Activated CD8-positive, alpha-beta memory T cell treated with anti-CD3 and anti-CD28 coated beads, Interleukin-2, amount 50 U/mL, for 24 hours (primary cell): ENCODE measurements around the gene AIG1.
"Not testable (repeated sequence)": the region's sequence is repeated elsewhere in the genome, so short reads cannot be mapped to it uniquely, and the experiment has no call there.

Experiments
- DNase-seq: peaks from one replicate; pipeline ENCODE4 v3.0.0-alpha.2; 2020; ENCODE audit errors: extremely low read depth

AIG1 gene

DNA sequence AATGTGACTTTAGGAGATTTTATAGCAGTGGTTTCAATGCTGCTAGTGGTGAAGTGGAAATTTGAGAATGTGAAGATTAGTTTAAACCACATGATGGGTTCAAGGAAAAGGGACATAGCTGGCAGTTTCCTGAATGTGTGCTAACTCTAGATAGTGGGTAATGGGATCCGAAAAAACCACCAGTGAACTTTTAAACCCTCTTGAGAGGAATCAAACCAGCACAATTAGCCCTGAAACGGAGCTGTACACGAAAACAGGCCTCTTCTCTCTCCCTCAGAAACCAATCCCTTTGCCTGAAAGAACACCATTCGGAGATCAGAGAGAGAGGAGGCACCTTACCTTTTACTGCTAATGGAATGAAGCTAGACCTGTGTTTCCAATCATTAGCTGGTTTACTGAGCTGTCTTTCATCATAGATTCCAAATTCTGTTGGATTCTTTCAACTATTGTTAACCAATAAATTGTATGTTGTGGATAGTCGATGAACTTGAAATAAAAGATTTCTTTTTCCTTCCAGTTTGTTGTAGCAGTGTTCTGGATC, 103.9 kb downstream of the AIG1 start:
- no peak for DNase-seq

DNA sequence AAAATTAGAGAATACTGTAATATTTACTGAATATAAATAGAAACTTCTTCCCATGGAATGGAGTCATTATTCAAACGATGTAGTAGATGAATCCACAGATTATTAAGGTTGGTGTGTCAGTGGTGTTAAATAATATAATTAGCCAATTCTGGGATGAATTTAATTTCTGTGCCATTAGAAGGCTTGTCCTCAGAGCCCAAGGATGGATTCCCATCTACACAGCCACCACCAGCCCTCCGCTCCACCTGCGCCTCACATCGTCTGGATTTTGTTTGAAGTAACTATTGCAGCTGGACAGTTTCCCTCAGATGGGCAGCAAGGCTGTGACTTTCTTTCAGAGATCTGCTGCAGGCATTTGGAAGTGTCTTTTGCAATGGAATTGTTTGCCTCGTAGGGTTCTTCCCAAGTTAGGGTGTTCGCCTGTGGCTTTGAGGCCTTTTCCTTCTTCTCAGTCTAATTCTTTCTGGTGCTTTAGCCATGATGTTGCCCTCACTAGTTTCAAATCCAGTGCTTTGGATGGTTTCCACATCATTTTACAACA, 104.7 kb downstream of the AIG1 start:
- DNase-seq = no peak

DNA sequence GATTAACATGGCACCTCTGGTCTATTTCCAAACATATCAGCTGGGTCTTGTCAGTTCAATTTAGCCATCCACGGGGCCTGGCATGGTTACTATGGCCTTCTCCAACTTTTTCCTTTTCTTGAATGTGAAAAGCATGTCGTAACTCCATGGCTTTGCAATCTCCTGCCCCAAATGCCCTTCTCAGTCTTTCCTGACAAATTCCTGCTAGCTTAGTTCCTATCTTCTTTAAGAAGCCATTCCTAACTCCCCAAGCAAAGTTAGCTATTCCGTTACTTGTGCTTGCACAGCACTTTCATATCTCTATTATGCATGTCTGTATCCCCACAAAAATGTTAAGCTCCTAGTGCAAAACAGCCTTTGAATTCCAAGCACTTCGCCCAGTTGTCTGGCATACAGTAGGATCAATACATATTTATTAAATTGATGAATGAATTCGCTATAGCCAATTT, 105.6 kb downstream of the AIG1 start:
- DNase-seq = no peak

DNA sequence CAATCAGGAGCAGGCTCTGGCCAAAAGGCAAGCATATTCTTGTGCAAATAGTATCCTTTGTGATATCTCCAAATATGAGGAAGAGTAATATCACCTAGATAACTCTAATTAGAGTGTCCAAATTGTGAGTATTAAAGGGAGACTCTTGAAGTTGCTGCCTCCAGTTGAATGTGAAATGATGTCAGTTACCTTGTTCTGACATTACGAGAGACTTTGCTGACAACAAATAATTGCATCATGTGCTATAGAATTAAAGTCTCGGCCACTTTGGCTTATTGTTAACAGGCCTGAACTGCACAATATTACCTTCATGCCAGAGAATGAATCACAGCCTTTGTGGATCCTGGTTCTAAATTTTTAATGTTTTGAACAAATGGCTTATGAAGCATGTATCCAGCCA, 106.5 kb downstream of the AIG1 start:
- no peak for DNase-seq

DNA sequence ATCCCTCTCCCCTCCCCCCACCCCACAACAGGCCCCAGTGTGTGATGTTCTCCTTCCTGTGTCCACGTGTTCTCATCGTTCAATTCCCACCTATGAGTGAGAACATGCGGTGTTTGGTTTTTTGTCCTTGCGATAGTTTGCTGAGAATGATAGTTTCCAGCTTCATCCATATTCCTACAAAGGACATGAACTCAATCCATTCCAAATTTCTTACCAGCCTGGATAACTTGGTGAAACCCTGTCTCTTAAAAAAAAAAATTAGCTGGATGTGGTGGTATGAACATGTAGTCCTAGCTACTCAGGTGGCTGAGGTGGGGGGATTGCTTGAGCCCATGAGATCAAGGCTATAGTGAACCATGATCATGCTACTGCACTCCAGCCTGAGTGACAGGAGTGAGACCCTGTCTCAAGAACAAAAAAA, 107.7 kb downstream of the AIG1 start:
- not testable (repeated sequence) for DNase-seq

DNA sequence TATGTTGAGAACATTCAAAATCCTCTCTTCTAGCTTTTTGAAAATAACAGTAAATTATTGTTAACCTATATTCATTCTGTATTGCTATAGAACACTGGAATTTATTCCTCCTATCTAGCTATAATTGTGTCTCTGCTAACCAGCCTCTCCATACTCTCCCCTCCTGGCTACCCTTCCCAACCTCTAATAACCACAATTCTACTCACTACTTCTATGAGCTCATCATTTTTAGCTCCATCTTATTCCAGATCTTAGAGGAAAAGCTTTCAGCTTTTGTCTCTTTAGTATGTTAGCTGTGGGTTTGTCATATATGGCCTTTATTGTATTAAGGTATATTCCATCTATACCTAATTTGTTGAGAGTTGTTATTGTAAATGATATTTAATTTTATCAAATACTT, 108.8 kb downstream of the AIG1 start:
- no peak for DNase-seq

DNA sequence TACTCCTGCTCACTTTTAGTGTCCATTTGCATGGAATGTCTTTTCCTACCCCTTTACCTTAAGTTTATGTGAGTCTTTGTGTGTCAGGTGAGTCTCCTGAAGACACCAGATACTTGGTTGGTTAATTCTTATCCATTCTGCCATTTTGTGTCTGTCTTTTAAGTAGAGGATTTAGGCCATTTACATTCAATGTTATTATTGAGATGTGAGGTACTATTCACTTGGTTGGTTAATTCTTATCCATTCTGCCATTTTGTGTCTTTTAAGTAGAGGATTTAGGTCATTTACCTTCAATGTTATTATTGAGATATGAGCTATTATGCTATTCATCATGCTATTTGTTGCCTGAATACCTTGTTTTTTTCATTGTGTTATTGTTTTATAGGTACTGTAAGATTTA, 113.8 kb downstream of the AIG1 start:
- DNase-seq = no peak

DNA sequence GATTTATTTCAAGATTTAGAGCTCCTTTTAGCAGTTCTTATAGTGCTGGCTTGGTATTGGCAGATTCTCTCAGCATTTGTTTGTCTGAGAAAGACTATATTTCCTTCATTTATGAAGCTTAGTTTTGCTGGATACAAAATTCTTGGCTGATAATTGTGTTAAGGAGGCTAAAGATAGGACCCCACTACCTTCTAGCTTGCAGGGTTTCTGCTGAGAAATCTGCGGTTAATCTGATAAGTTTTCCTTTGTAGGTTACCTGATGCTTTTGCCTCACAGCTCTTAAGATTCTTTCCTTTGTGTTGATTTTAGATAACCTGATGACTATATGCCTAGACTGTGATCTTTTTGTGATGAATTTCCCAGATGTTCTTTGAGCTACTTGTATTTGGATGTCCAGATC, 114.3 kb downstream of the AIG1 start:
- no peak for DNase-seq

DNA sequence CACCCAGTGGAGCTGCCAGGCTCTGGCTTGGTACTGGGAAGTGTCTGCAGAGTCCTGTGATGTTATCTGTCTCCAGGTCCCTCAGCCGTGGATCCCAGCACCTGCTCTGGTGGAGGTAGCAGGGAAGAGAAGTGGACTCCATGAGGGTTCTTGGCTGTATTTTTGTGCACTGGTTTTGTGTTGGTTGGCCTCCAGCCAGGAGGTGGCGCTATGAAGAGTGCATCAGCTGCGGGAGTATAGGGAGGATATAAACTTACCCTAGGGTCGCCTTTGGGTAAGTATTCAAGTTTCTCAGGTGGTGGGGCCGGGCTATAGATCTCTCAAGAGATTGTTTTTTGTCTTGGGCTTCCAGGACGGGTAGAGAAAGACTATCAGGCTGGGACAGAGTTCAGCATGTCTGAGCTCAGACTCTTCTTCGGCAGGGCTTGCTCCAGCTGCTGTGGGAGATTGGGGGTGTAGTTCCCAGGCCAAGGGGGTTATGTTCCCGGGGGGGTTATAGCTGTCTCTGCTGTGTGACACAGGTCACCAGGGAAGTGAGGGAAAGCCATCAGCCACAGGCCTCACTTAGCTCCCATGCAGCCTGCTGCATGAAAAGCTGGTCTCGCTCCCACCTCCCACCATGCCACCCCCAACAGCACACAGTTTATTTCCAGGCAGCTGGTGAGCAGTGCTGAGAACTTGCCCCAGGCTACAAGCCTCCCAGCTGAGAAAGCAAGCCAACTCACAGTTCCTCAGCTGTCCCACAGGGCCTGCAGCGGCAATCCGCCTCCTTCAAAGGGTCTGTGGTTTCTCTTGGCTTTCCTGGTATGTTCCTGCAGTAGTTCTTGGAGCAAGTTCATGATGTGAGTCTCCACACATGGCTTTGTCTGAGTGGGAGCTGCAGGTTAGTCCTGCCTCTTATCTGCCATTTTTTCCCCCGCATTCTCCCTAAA, 115.7 kb downstream of the AIG1 start:
- DNase-seq = no peak

DNA sequence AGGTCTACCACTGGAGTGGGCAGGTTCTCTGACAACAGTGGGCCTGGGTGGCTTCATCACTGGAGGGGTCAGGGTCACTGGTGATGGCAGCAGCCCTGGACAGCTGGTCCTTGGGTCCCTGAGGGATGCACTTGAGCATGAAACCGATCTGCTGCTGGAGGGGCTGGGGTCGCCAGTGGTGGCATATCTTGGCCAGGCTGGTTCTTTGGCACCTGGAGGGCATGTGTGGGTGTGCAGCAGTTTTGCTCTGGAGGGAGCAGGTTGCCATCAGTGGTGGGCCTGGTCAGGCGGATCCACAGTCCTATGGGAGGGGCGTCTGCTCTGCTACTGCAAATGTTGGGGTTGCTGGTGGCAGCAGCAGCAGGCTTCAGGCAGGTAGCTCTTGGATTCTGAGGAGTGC, 117.0 kb downstream of the AIG1 start:
- no peak for DNase-seq

DNA sequence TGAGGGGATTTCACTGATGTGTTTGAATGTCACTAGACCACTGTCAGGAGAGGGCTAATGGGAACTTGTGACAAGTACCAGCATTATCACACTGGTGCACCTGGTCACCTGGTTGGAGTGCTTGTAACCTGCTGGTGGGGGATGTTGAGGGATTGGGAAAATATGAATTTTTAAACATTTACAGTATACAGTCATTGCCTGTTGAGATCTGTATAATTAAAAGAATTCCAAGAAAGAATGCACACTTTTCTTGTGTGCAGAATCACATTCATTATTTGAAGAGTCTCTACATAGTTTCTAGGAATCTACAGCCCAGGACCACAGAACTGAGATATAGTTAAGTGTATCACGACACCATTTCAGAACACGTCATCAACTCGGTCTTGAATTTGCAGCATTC, 118.4 kb downstream of the AIG1 start:
- no peak for DNase-seq

DNA sequence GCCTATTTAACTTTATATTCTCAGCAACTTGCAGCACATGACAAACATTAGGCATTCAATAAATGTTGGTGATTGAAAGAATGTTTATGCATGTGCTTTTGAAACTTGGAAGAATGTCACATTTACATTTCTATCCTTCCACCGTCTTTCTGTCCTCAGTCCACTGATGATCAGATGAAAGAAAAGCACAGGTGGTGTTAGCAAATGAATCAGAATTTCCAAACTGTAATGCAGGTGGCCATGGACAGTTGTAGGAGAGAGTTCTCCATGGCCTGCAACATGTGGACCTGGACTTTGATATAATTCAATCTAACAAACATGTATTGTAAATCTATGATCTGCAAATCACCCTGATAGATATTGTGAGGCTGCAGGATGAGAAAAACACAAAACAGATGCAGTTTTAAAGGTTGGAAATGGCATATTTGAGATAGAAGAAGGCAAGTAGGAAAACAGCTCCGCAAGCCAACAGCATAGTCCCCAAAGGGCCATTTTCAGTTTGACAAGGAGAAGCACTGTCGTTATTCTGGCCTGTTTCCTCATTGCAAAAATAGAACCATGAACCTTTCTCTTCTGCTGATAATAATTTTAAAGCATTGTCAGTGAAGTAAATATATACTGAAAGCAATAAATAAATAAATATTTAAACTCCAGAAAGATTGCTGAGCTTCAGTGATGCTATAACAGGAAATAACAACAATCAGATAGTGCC, 119.4 kb downstream of the AIG1 start:
- no peak for DNase-seq

DNA sequence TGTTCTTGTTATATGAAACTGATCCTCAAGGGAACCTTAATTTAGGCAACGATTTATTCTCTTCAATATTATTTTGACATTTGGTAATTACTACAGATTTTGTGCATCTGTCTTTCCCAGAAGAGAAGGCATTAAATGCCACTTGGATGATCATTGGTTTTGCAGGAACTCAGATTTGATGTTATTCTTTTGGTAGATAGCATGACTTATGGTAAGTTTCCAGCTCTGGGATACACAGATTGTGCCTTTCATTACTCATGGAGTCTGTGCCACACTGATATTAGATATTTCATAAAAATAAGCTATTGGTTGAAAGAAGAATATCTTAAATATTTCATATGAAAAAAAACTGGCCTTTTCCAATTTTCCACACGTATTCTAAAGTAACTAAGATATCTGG, 120.1 kb downstream of the AIG1 start:
- no peak for DNase-seq

DNA sequence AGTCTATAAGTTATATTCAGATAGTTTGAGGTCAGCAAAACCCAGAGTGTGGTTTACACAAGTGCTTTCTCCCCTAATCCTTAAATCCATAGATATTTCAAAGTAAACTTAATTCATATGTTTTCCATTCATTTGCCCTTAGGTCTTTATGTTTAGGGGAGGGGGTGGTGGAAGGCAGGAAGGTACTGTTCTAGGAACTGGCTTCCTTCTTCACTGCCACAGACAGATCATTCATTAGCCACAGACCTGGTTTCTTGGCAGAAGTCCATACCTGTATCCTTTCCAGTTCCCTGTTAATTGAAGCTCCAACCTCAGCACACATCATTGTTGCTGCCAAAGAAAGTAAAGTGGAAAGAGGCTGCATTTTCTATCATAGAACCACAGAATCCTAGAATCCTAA, 123.0 kb downstream of the AIG1 start:
- DNase-seq = no peak

DNA sequence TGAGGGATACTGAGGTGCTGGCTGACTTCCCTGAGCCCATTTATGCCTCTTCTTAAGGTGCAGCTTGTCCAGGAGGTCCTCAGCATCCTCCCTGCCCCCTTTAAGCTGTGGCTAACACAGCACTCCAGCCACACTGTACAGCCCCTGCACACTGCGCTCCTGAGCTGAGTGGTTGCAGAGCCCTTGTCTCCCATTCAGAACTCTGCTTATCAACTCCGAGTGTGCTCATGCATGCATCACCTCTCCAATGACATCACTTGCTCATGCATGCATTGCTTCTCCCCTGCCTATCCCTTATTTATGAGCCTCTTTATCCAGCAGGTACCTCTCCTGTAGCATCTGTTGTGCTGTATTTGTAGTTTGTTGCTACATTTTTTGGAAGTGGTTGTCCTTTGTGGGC, 124.6 kb downstream of the AIG1 start:
- no peak for DNase-seq

DNA sequence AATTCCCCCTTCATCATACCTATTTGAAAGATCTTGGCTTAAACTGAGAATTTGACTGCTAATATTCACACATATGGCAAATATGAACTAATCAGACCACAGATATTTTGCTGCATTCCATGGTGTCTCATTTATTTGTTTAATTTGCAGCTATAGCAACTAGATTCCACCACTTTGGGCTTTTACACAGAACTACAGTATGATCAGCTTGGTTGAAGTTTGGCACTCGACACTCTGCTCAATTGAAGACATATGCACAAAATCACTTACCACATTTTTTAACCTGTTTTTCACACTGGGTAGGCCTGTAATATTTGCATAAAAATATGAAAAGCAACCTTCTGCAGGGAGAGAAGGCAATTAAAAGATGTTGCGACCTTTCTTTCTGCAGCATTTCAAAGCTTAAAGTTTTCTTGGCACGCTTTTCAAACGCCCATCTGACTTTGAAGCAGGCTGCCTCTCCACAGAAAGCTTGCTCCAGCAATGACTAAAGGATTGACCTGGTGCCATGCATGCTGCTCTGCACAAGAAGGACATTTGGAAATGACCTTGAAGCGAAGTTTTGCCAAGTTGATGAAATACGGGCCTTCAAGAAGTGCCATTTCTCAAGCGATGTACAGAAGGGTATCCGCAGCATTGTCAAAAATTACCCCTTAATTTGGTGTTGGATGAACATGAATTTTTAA, 126.7 kb downstream of the AIG1 start:
- DNase-seq = no peak

DNA sequence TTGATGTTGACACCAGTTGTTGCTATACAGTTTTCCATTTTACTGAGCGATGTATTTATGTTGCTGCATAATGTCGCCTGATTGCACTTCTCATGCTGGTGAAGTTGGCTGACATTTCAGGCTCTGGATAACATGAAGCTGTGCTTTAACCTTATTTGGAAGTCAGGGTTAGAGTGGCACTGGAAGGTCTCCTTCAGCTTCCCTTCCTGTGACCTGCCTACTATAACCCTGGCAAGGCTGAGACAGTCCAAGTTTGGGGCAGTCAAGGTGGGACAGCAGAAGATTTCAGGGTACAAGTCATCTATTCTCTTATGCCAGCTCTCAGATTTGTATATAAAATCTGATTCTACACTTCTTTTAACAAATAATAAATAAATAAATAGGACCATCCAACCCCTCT, 127.6 kb downstream of the AIG1 start:
- DNase-seq = no peak

DNA sequence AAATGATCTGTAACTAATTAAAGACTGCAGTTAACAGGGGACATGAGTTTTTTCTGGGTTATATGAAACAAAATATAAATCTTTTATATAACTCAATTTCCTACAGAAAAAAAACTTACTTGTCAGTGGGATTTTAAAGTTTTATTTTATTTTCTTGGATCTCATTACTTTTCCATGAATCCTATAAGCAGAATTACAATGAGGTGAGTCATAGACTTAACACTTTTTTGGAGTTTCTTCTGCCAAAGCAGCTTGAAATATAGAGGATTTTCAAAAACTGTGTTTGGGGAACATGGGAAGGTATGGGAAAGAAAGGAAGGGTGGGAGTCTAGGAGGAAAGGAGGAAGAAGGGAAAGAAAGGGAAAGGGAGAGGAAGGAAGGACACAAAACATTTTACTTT, 130.7 kb downstream of the AIG1 start:
- DNase-seq = no peak

DNA sequence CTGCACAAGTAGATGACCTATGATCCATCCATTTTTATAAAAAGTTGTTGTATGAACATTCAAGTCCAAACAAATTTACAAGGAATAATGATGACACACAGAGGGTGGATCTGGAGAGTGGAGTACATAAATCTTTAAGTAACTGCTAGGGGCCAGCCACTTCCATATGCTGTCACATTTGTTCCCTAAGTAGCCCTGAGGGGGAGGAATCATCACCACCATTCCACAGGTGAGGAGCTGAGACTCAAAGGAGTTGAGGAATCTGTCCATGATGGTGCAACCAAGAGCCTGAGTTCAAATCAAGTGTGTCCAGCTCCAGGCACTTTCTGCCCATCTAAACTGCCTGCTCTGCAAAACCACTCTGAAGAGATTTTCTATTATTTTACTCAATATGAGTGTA, 132.1 kb downstream of the AIG1 start:
- DNase-seq = no peak

DNA sequence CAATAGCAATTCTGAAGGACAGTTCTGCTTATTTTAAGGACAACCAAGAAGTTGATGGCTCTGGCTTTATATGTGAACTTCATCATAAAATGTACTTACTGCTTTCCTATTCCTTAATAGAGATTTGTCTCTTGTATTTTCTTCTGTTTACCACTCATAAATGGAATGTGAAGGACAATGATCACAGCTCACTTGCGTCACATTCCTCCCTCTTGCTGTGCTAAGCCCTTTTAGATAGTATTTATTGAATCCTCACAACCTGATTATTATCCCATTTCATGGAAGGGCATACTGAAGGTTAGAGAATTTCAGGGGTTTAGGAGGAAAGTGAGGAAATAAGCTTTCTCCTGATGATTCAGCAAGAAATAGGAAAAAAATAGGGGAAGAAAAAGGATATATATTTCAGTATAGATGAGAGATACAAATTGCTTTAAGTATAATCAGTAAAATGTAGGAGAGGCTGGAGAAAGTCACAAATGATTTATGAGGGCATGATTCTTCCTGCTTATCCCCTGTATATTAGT, 132.9 kb downstream of the AIG1 start:
- DNase-seq = no peak

DNA sequence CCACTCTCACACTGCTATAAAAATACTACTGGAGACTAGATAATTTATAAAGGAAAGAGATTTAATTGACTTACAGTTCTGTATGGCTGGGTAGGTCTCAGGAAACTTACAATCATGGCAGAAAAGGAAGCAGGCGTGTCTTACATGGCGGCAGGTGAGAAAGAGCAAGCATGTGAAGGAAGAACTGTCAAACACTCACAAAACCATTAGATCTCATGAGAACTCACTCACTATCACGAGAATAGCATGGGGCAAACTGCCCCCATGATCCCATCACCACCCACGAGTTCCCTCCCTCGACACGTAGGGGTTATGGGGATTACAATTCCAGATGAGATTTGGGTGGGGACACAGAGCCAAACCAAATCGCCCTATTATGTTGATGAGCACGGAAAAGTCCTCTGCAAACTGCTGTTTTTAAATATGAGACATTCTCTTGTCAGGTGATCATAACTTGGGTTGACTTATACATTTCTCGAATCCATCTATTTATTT, 133.5 kb downstream of the AIG1 start:
- DNase-seq = no peak
